ENCODE measurements around the gene FIGNL2. TPM values are rescaled to one million over a fixed set of nuclear protein-coding genes. Genes with fewer than 3 reads are reported as not detected.

Gene FIGNL2
- total RNA-seq, 1 donor from 2014 or later, result 17.8 TPM

DNA sequence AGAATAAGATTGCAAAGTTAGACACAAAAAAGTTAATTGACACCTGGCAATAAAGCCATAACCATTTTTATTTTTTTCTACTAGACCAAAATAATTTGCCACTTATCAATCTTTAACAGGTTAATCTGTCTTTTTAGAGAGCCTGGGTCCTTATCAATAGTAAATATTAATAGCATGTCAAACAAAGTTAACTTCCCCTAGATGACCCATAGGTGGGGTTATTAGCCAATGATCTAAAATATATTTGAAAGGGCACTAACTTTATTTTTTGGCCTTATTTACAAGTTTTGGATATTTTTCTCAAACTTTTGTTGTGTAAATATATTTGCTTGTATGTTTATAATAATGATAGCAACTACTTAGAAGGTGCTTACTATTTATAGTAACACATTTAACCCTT, 43.3 kb upstream of the FIGNL2 start:
- DNase-seq (ENCODE audit: extremely low spot score, unreplicated experiment), result no peak
- H3K27me3 Mint-ChIP-seq, result peaks cover 6% of the 10 kb centered on the region
- no peaks in the 10 kb centered on the region for H3K36me3 Mint-ChIP-seq
- H3K4me1 Mint-ChIP-seq (ENCODE audit: unreplicated experiment), result peaks cover 16% of the 10 kb centered on the region
- H3K4me3 Mint-ChIP-seq, result no peak overlapping the region
- TF ChIP-seq, protein P1, sequence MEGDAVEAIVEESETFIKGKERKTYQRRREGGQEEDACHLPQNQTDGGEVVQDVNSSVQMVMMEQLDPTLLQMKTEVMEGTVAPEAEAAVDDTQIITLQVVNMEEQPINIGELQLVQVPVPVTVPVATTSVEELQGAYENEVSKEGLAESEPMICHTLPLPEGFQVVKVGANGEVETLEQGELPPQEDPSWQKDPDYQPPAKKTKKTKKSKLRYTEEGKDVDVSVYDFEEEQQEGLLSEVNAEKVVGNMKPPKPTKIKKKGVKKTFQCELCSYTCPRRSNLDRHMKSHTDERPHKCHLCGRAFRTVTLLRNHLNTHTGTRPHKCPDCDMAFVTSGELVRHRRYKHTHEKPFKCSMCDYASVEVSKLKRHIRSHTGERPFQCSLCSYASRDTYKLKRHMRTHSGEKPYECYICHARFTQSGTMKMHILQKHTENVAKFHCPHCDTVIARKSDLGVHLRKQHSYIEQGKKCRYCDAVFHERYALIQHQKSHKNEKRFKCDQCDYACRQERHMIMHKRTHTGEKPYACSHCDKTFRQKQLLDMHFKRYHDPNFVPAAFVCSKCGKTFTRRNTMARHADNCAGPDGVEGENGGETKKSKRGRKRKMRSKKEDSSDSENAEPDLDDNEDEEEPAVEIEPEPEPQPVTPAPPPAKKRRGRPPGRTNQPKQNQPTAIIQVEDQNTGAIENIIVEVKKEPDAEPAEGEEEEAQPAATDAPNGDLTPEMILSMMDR (conservative IDR thresholded peaks at IDR 0.05), result peak; percentile 72
- no peak overlapping the region for H3K27ac Mint-ChIP-seq
- no peaks in the 10 kb centered on the region for H3K9me3 Mint-ChIP-seq

GRCh38 chr12:51890511-51891171, 42.1 kb upstream of the FIGNL2 start:
- no peak overlapping the region for H3K4me3 Mint-ChIP-seq
- DNase-seq (ENCODE audit: extremely low spot score, unreplicated experiment), result no peak
- no peak overlapping the region for H3K27ac Mint-ChIP-seq
- peaks cover 23% of the 10 kb centered on the region for H3K4me1 Mint-ChIP-seq (ENCODE audit: unreplicated experiment)
- TF ChIP-seq, protein P1 (conservative IDR thresholded peaks at IDR 0.05), result no peak
- H3K36me3 Mint-ChIP-seq, result no peaks in the 10 kb centered on the region
- no peaks in the 10 kb centered on the region for H3K9me3 Mint-ChIP-seq
- peaks cover 2% of the 10 kb centered on the region for H3K27me3 Mint-ChIP-seq

- H3K9me3 Mint-ChIP-seq, result no peaks in the 10 kb centered on the region
- peaks cover 20% of the 10 kb centered on the region for H3K4me1 Mint-ChIP-seq (ENCODE audit: unreplicated experiment)
- H3K27me3 Mint-ChIP-seq, result peaks cover 2% of the 10 kb centered on the region
- no peak for DNase-seq (ENCODE audit: extremely low spot score, unreplicated experiment)
- H3K27ac Mint-ChIP-seq, result no peak overlapping the region
- TF ChIP-seq, protein P1 (conservative IDR thresholded peaks at IDR 0.05), result no peak
- H3K36me3 Mint-ChIP-seq, result no peaks in the 10 kb centered on the region
- H3K4me3 Mint-ChIP-seq, result no peak overlapping the region
These were observed 41.6 kb upstream of the FIGNL2 start for GRCh38 chr12:51890133-51890464.

DNA sequence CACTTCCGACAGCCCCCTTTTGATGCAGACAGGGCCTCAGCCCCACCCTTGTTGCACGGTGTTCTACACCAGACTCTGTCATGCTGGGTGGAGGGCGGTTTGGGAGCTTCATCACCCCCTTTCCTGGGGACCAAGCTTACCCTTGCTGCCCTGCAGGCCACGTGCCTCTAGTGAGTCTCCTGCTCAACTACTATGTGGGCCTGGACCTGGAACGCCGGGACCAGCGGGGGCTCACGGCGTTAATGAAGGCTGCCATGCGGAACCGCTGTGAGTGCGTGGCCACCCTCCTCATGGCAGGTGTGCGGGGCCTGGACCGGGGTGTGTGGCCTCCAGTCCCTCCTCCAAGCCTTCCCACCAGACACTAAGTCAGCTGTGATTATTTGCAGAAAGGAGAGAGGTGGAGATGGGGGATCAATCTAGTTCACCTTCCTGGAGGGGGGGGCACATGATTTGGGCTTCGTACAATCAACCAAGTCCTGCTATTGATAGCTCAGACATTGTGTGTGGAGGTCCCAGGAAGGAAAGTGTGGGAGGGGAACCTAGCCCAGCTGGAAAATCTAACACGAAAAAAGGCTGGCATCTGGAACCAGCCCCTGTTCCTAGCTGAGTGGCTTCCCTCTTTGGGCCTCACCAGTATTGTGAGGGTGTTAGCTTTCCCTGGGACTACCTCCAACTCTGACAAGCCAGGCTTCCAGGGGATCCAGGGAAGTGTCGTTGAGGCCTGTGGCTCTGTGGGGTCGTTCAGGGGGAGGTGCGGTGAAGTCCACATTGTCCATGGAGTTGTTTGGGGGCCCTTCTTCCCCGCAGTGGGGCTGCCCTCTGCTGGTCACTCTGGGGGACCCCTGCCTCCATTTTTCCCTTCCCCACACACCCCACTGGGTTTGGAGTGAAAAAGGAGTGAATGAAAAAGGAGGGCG, 41.0 kb upstream of the FIGNL2 start:
- Mint-ChIP-seq H3K36me3 (no peaks in the 10 kb centered on the region), H3K4me1 (ENCODE audit: unreplicated experiment) (peaks cover 15% of the 10 kb centered on the region), H3K4me3 (no peak overlapping the region), H3K27me3 (peaks cover 2% of the 10 kb centered on the region), H3K27ac (no peak overlapping the region), H3K9me3 (no peaks in the 10 kb centered on the region)
- TF ChIP-seq, protein P1 (conservative IDR thresholded peaks at IDR 0.05), result no peak
- DNase-seq (ENCODE audit: extremely low spot score, unreplicated experiment), result no peak

GRCh38 chr12:51888316-51889215, 40.0 kb upstream of the FIGNL2 start:
- Mint-ChIP-seq H3K27me3 (peaks cover 2% of the 10 kb centered on the region), H3K9me3 (no peaks in the 10 kb centered on the region), H3K27ac (no peak overlapping the region), H3K4me3 (peak overlapping the region; percentile 69), H3K4me1 (ENCODE audit: unreplicated experiment) (peaks cover 15% of the 10 kb centered on the region), H3K36me3 (no peaks in the 10 kb centered on the region)
- no peak for DNase-seq (ENCODE audit: extremely low spot score, unreplicated experiment)
- TF ChIP-seq, protein P1 (conservative IDR thresholded peaks at IDR 0.05), result no peak
